ENCODE results near the gene PARP4.
"Not testable (repeated sequence)": the region's sequence is repeated elsewhere in the genome, so short reads cannot be mapped to it uniquely, and the experiment has no call there.

Gene PARP4

GRCh38 chr13:24491845-24492244 lies 20.7 kb downstream of the PARP4 start:
- H3K36me3 ChIP-seq (ENCODE audit: insufficient read depth) = no peaks in the 10 kb centered on the region
- H3K79me2 ChIP-seq (ENCODE audit: insufficient read depth, low read depth) = no peaks in the 10 kb centered on the region
- H3K27me3 ChIP-seq (ENCODE audit: insufficient read depth, low read depth) = no peaks in the 10 kb centered on the region
- TF ChIP-seq, protein P1, sequence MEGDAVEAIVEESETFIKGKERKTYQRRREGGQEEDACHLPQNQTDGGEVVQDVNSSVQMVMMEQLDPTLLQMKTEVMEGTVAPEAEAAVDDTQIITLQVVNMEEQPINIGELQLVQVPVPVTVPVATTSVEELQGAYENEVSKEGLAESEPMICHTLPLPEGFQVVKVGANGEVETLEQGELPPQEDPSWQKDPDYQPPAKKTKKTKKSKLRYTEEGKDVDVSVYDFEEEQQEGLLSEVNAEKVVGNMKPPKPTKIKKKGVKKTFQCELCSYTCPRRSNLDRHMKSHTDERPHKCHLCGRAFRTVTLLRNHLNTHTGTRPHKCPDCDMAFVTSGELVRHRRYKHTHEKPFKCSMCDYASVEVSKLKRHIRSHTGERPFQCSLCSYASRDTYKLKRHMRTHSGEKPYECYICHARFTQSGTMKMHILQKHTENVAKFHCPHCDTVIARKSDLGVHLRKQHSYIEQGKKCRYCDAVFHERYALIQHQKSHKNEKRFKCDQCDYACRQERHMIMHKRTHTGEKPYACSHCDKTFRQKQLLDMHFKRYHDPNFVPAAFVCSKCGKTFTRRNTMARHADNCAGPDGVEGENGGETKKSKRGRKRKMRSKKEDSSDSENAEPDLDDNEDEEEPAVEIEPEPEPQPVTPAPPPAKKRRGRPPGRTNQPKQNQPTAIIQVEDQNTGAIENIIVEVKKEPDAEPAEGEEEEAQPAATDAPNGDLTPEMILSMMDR (conservative IDR thresholded peaks at IDR 0.05; ENCODE audit: low read depth, low read length) = no peak
- no peak overlapping the region for H3K4me2 ChIP-seq
- H4K20me1 ChIP-seq (ENCODE audit: insufficient read depth) = no peaks in the 10 kb centered on the region
- no peak overlapping the region for H3K27ac ChIP-seq
- H3K4me1 ChIP-seq (ENCODE audit: low read depth, poor library complexity, severe bottlenecking) = no peaks in the 10 kb centered on the region
- no peak overlapping the region for H2AFZ ChIP-seq (ENCODE audit: low read depth)
- H3K4me3 ChIP-seq (IDR thresholded peaks at IDR 0.05; ENCODE audit: insufficient read depth, low read depth, low read length) = no peak overlapping the region
- H3K9ac ChIP-seq = no peak overlapping the region

DNA sequence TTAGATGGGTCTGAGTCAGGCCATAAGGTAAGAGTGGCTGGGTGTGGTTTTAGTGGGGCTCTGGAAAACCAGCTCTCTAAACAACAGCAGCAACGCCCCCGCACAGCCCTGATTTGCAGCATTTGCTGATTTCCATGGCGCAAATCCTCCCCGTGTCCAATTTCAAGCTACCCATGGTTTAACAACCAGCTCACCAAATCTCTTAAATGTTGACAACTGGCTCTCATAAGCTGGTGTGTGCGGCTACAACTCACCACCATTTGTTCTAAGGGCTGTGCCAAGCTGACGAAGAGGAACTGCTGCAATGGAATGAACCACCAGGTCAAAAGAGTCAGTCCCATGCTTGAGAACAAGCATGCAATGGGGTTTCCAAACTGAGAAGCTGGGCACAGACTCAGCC lies 22.9 kb downstream of the PARP4 start:
- no peak overlapping the region for H3K4me3 ChIP-seq (IDR thresholded peaks at IDR 0.05; ENCODE audit: insufficient read depth, low read depth, low read length)
- H3K36me3 ChIP-seq (ENCODE audit: insufficient read depth) = no peaks in the 10 kb centered on the region
- H3K27me3 ChIP-seq (ENCODE audit: insufficient read depth, low read depth) = no peaks in the 10 kb centered on the region
- H3K9ac ChIP-seq = no peak overlapping the region
- TF ChIP-seq, protein P1 (conservative IDR thresholded peaks at IDR 0.05; ENCODE audit: low read depth, low read length) = no peak
- H3K79me2 ChIP-seq (ENCODE audit: insufficient read depth, low read depth) = no peaks in the 10 kb centered on the region
- H4K20me1 ChIP-seq (ENCODE audit: insufficient read depth) = no peaks in the 10 kb centered on the region
- H3K27ac ChIP-seq = no peak overlapping the region
- H3K4me1 ChIP-seq (ENCODE audit: low read depth, poor library complexity, severe bottlenecking) = no peaks in the 10 kb centered on the region
- H2AFZ ChIP-seq (ENCODE audit: low read depth) = no peak overlapping the region
- H3K4me2 ChIP-seq = no peak overlapping the region

DNA sequence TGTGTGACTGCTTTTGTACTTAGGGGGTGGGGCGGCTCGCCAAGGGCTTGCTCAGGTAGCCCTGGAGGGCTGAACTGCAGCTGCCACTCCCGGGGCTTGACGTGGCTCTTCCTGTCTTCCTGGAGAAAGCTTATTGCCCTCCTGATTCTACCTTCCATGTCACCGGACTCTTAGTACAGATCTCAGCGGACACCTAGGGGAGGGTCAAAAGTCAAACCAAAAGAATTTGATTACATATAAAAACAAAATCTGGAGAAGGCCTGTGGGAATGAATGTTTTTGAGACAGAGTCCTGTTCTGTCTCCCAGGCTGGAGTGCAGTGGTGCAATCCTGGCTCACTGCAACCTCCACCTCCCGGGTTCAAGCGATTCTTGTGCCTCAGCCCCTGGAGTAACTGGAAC lies 24.5 kb downstream of the PARP4 start:
- not testable (repeated sequence) for H2AFZ ChIP-seq (ENCODE audit: low read depth); H3K79me2 ChIP-seq (ENCODE audit: insufficient read depth, low read depth); H3K9ac ChIP-seq; H3K36me3 ChIP-seq (ENCODE audit: insufficient read depth); H3K27me3 ChIP-seq (ENCODE audit: insufficient read depth, low read depth); H3K4me2 ChIP-seq; H3K4me3 ChIP-seq (IDR thresholded peaks at IDR 0.05; ENCODE audit: insufficient read depth, low read depth, low read length); H4K20me1 ChIP-seq (ENCODE audit: insufficient read depth); H3K27ac ChIP-seq; H3K4me1 ChIP-seq (ENCODE audit: low read depth, poor library complexity, severe bottlenecking)

DNA sequence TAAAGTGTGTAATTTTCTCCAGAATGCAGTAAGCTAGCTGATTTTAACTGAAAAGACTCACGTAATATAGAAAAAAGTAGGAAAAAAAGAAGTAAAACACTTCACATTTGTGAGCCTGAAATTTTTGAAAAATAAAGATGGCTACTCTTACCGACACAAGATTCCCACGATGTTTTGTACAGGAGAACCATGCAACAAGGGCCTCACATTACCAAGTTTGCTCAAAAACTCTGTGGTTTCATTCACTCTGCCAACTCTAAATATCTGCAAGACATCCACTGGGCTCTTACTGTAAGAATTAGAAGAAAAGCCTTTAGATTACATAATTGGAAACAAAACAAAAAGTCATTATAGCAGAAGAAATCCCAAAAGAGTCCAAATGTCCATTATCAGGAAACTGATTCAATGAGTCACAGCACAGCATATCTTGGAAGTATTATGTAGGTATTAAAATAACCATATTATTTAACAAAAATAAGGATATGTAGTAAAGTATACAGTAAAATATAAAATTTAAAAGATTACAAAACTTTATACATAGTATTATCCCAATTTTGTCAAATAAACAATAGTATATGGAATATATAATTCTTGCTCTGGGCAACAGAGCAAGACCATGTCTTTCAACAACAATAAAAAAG lies 26.4 kb downstream of the PARP4 start:
- H3K9ac ChIP-seq; H3K4me2 ChIP-seq; H3K36me3 ChIP-seq (ENCODE audit: insufficient read depth); H3K4me3 ChIP-seq (IDR thresholded peaks at IDR 0.05; ENCODE audit: insufficient read depth, low read depth, low read length); H3K4me1 ChIP-seq (ENCODE audit: low read depth, poor library complexity, severe bottlenecking); H4K20me1 ChIP-seq (ENCODE audit: insufficient read depth); H2AFZ ChIP-seq (ENCODE audit: low read depth); H3K79me2 ChIP-seq (ENCODE audit: insufficient read depth, low read depth); H3K27me3 ChIP-seq (ENCODE audit: insufficient read depth, low read depth); H3K27ac ChIP-seq: not testable (repeated sequence)

DNA sequence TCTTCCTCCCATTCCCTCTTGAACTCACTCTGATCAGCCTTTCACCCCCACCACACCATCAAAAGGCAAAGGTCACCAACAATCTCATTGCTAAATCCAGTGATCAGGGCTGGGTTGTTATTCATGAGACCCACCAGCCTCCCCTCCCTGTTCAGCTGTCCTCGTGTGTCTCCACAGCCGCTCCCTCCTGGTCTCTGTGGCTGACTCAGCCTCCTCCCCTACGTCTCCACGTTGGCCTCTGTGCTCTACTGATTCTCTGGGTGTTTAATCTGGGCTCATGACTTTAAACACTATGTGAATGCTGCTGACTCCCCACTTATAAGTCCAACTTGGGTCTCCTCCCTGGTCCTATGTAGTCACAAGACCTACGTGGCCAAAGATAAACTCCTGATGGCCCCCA lies 38.9 kb downstream of the PARP4 start:
- no peaks in the 10 kb centered on the region for H4K20me1 ChIP-seq (ENCODE audit: insufficient read depth)
- H3K36me3 ChIP-seq (ENCODE audit: insufficient read depth) = no peaks in the 10 kb centered on the region
- H3K4me2 ChIP-seq = no peak overlapping the region
- no peaks in the 10 kb centered on the region for H3K4me1 ChIP-seq (ENCODE audit: low read depth, poor library complexity, severe bottlenecking)
- H3K27me3 ChIP-seq (ENCODE audit: insufficient read depth, low read depth) = no peaks in the 10 kb centered on the region
- H3K27ac ChIP-seq = no peak overlapping the region
- H3K4me3 ChIP-seq (IDR thresholded peaks at IDR 0.05; ENCODE audit: insufficient read depth, low read depth, low read length) = no peak overlapping the region
- no peak overlapping the region for H3K9ac ChIP-seq
- H2AFZ ChIP-seq (ENCODE audit: low read depth) = no peak overlapping the region
- TF ChIP-seq, protein P1 (conservative IDR thresholded peaks at IDR 0.05; ENCODE audit: low read depth, low read length) = no peak
- H3K79me2 ChIP-seq (ENCODE audit: insufficient read depth, low read depth) = no peaks in the 10 kb centered on the region

DNA sequence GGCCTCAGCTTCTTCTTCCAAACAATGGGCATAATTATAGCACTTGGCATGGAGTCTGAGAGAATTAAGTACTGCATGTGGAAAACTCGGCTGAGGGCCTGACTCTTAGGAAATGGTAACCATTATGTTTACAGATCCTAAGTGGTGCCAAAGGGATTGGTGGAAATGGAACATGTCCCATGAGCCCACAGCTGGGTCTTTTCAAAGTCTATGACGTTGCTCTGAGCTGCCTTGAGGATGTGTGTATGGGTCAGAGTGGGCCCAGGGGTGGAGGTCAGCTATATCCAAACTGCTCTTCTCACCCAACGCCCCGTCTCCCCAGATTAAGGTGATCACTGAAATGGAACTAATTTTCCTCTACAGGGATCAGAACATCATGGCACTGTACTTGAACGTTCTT lies 40.4 kb downstream of the PARP4 start:
- H3K79me2 ChIP-seq (ENCODE audit: insufficient read depth, low read depth); H4K20me1 ChIP-seq (ENCODE audit: insufficient read depth); H3K27me3 ChIP-seq (ENCODE audit: insufficient read depth, low read depth); H3K36me3 ChIP-seq (ENCODE audit: insufficient read depth); H3K9ac ChIP-seq; H2AFZ ChIP-seq (ENCODE audit: low read depth); H3K4me3 ChIP-seq (IDR thresholded peaks at IDR 0.05; ENCODE audit: insufficient read depth, low read depth, low read length); H3K4me1 ChIP-seq (ENCODE audit: low read depth, poor library complexity, severe bottlenecking); H3K27ac ChIP-seq; H3K4me2 ChIP-seq: not testable (repeated sequence)

Data from KMS-11 (cell line).